ENCODE results near the gene EDEM1.

- TF ChIP-seq CTCF (IDR thresholded peaks at IDR 0.05) (no peak), EZH2 (IDR thresholded peaks at IDR 0.05; ENCODE audit: borderline replicate concordance, insufficient read depth, low read depth, low read length, poor library complexity, severe bottlenecking) (no peak)
These were observed 3.0 kb upstream of the EDEM1 start for GRCh38 chr3:5184499-5184898.

Data from B cell (primary cell).